Effector CD4-positive, alpha-beta T cell (primary cell): Measurements from ENCODE around the gene GNMT.
A peak's percentile ranks its signal among the peaks of the same experiment; 100 is the strongest.
"Not testable (repeated sequence)": the region's sequence is repeated elsewhere in the genome, so short reads cannot be mapped to it uniquely, and the experiment has no call there.

Experiments
- DNase-seq: peaks from one replicate; pipeline ENCODE4 v3.0.0-alpha.2; 2020

GNMT gene

GRCh38 chr6:42978839-42979522, 18.4 kb downstream of the GNMT start, which contains the start of gene PEX6:
Gene PEX6, minus strand, starts transcription at chr6:42979181. Its CDS starts 31 bp downstream, at chr6:42979150.
- peak; percentile 94 for DNase-seq

- no peak for DNase-seq
Observed at GRCh38 chr6:42979523-42980177, 19.1 kb downstream of the GNMT start.

- no peak for DNase-seq
Observed at GRCh38 chr6:42981836-42982235, 21.3 kb downstream of the GNMT start.

GRCh38 chr6:42984001-42984923, 23.7 kb downstream of the GNMT start, which contains the start of gene PPP2R5D:
Gene PPP2R5D, plus strand, starts transcription at chr6:42984570. Its CDS starts 108 bp downstream, at chr6:42984678.
- DNase-seq, result peak; percentile 96

GRCh38 chr6:42984924-42985475, 24.4 kb downstream of the GNMT start:
- no peak for DNase-seq

GRCh38 chr6:42987533-42988451, 27.2 kb downstream of the GNMT start:
- DNase-seq, result no peak

- no peak for DNase-seq
Observed at GRCh38 chr6:42988486-42989020, 28.0 kb downstream of the GNMT start.

- DNase-seq, result no peak
Observed at GRCh38 chr6:42989923-42990322, 29.4 kb downstream of the GNMT start.

GRCh38 chr6:42993445-42993844, 32.9 kb downstream of the GNMT start:
- no peak for DNase-seq

- no peak for DNase-seq
Observed at GRCh38 chr6:42996513-42996912, 36.0 kb downstream of the GNMT start.

GRCh38 chr6:42998205-42998604, 37.7 kb downstream of the GNMT start:
- DNase-seq, result not testable (repeated sequence)

- no peak for DNase-seq
Observed at GRCh38 chr6:43001843-43002242, 41.3 kb downstream of the GNMT start.

- no peak for DNase-seq
Observed at GRCh38 chr6:43005844-43006243, 45.3 kb downstream of the GNMT start.

GRCh38 chr6:43006251-43006650, 45.7 kb downstream of the GNMT start:
- no peak for DNase-seq

- no peak for DNase-seq
Observed at GRCh38 chr6:43007126-43007525, 46.6 kb downstream of the GNMT start.

GRCh38 chr6:43009124-43009523, 48.6 kb downstream of the GNMT start:
- no peak for DNase-seq

GRCh38 chr6:43011207-43011606, 50.7 kb downstream of the GNMT start:
- no peak for DNase-seq

- DNase-seq, result no peak
Observed at GRCh38 chr6:43012364-43012763, 51.8 kb downstream of the GNMT start.

- DNase-seq, result no peak
Observed at GRCh38 chr6:43013097-43013842, 52.7 kb downstream of the GNMT start.
